ENCODE data around the gene CXCL10.

The CXCL10 gene

DNA sequence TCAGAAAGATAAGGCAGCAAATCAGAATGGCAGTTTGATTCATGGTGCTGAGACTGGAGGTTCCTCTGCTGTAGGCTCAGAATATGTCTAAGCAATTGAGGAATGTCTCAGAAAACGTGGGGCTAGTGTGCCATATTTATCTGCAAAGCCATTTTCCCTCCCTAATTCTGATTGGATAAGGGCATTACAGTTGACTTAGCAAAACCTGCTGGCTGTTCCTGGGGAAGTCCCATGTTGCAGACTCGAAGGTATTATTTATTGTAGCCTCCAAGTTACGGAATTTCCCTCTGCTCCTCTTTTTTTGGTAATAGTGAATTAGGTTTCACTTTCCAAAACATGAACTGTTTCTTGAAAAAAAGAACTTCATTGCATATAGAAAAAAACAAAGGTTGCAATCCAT lies at the start of gene CXCL10:
CXCL10 (minus strand) TSS at position 109 of the 400 bp plus-strand sequence; CDS start at position 43, 66 bp downstream.
- Histone ChIP-seq H3K4me3 (ENCODE audit: low read depth in 1 of 2, low read length in 2 of 2) (no peak within 1 kb of the TSS), H3K9me3 (ENCODE audit: control insufficient read depth in 1 of 2, low read length in 2 of 2) (no peaks in the 10 kb centered on the region), H3K27ac (ENCODE audit: low read length) (no peak within 1 kb of the TSS)

DNA sequence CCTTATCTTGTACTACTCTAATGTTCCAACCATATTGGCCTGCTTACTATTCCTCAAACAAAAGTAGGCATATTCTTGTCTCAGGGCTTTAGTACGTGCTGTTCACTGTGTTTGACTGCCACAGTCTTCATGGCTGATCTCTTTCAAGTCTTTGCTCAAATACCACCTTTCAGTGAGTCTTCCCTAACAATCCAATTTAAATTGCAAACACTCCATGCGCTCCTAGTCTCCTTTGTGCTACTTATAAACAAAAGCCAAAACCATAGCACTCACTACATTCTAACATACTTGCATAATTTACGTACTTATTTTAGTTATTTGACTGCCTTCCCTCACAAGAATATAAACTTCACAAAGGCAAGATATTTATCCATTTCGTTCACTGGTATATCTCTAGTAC lies 49.5 kb upstream of the CXCL10 start:
- Histone ChIP-seq H3K27me3 (ENCODE audit: low read depth, low read length) (no peaks in the 10 kb centered on the region), H3K4me1 (ENCODE audit: control insufficient read depth in 1 of 2, insufficient read depth in 2 of 2, low read length in 2 of 2) (no peaks in the 10 kb centered on the region), H3K9me3 (ENCODE audit: control insufficient read depth in 1 of 2, low read length in 2 of 2) (no peaks in the 10 kb centered on the region), H3K4me3 (ENCODE audit: low read depth in 1 of 2, low read length in 2 of 2) (no peak overlapping the region), H3K27ac (ENCODE audit: low read length) (no peak overlapping the region), H3K36me3 (ENCODE audit: control insufficient read depth in 1 of 2, insufficient read depth in 2 of 2, low read length in 2 of 2) (no peaks in the 10 kb centered on the region)

More for the DNA sequence above, at the start of gene CXCL10:
- H3K27me3 ChIP-seq (ENCODE audit: low read depth, low read length): no peaks in the 10 kb centered on the region
- H3K36me3 ChIP-seq (ENCODE audit: control insufficient read depth in 1 of 2, insufficient read depth in 2 of 2, low read length in 2 of 2): no peaks in the 10 kb centered on the region
- peaks cover 0 to 5% of the 10 kb centered on the region in 2 donors for H3K4me1 ChIP-seq (ENCODE audit: control insufficient read depth in 1 of 2, insufficient read depth in 2 of 2, low read length in 2 of 2)

DNA sequence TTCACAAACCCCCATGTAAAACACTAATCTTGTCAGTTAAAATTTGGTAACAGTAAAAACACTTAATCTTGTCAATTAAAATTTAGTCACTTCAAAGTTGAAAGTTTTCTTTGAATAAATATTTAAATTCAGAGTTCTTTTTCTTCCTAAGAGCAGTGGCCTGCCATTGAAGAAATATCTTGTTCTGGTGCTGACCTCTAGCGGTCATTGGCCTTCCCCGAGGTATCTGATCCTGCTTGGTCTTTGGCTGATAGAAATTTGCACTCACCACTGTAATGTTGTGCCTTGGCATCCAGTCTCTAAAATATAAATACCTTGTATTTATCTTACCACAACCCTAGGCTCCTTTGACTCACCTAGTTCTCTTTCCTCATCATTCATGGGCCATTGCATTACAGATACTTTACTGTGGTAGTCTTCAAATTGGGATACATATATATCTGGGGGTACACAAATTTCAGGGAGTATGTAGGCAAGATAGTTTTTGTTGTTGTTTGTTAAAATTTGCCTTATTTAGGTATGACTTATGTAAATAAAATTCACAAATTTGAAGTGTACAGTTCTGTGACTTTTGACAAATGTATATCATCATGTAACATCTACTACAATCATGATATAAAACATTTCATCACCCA lies 44.5 kb upstream of the CXCL10 start:
- no peak overlapping the region for H3K4me3 ChIP-seq (ENCODE audit: low read depth in 1 of 2, low read length in 2 of 2)
- H3K36me3 ChIP-seq (ENCODE audit: control insufficient read depth in 1 of 2, insufficient read depth in 2 of 2, low read length in 2 of 2): no peaks in the 10 kb centered on the region
- H3K27ac ChIP-seq (ENCODE audit: low read length): no peak overlapping the region
- H3K9me3 ChIP-seq (ENCODE audit: control insufficient read depth in 1 of 2, low read length in 2 of 2): no peaks in the 10 kb centered on the region
- no peaks in the 10 kb centered on the region for H3K27me3 ChIP-seq (ENCODE audit: low read depth, low read length)
- H3K4me1 ChIP-seq (ENCODE audit: control insufficient read depth in 1 of 2, insufficient read depth in 2 of 2, low read length in 2 of 2): no peaks in the 10 kb centered on the region

DNA sequence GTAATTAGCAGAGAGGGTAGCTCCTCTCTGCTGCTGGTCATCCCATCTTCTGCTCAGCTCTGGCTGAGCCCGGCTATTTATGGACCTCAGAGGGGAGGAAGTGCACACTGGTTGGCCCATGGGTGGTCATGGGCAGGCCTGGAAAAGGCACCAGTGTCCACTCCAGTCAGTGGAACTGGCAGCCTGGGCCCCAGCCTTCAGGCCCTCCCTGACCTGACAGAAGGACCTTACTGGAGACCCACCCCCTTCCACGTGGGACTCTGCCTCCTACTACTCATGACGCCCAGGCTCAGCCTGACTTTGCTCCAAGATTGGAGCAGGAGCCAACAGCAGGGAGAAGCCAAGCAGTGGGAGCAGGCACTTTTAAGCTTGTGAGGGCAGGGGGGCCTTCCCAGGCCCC lies 43.2 kb upstream of the CXCL10 start:
- Histone ChIP-seq H3K4me1 (ENCODE audit: control insufficient read depth in 1 of 2, insufficient read depth in 2 of 2, low read length in 2 of 2) (no peaks in the 10 kb centered on the region), H3K36me3 (ENCODE audit: control insufficient read depth in 1 of 2, insufficient read depth in 2 of 2, low read length in 2 of 2) (no peaks in the 10 kb centered on the region), H3K27ac (ENCODE audit: low read length) (no peak overlapping the region), H3K4me3 (ENCODE audit: low read depth in 1 of 2, low read length in 2 of 2) (no peak overlapping the region), H3K9me3 (ENCODE audit: control insufficient read depth in 1 of 2, low read length in 2 of 2) (no peaks in the 10 kb centered on the region), H3K27me3 (ENCODE audit: low read depth, low read length) (no peaks in the 10 kb centered on the region)

DNA sequence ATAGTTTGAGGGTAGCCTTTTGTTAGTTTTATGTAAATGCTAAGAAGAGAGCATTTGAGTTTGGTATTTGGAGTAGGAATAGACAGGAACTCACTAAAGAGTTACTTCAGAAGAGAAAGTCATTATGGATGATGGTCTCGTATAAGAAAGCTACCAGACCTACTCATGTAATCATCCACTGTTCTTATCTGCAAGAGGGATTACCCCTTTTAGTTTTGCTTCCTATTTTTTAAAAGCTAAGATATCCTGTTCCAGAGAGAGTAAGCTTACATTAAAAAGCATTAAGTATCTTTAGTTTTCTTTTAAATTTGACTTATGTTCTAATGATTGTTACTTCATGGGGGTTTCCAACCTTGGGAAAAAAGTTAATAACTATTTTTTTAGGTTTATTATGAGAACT lies 38.7 kb upstream of the CXCL10 start:
- Histone ChIP-seq H3K4me3 (ENCODE audit: low read depth in 1 of 2, low read length in 2 of 2) (no peak overlapping the region), H3K9me3 (ENCODE audit: control insufficient read depth in 1 of 2, low read length in 2 of 2) (no peaks in the 10 kb centered on the region), H3K27ac (ENCODE audit: low read length) (no peak overlapping the region), H3K36me3 (ENCODE audit: control insufficient read depth in 1 of 2, insufficient read depth in 2 of 2, low read length in 2 of 2) (no peaks in the 10 kb centered on the region), H3K4me1 (ENCODE audit: control insufficient read depth in 1 of 2, insufficient read depth in 2 of 2, low read length in 2 of 2) (no peaks in the 10 kb centered on the region), H3K27me3 (ENCODE audit: low read depth, low read length) (no peaks in the 10 kb centered on the region)

DNA sequence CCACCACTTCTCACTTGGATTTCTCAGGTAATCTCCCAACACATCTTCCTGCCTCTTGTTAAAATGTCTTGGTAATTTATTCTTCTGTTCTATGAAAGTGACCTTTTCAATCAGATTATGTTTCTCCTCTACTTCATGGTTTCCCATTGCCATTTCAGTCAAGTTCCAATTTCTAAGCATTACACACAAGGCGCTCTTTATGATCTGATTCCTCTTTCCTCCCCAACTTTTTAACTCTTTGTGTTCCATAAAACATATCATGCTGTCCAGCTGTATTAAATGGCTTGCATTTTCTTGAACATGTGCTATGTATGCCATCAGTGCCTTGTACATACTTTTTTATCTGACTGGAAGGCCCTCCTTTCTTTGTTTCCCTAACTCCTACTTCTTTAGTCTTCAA lies 38.1 kb upstream of the CXCL10 start:
- no peaks in the 10 kb centered on the region for H3K9me3 ChIP-seq (ENCODE audit: control insufficient read depth in 1 of 2, low read length in 2 of 2)
- no peaks in the 10 kb centered on the region for H3K27me3 ChIP-seq (ENCODE audit: low read depth, low read length)
- no peak overlapping the region for H3K4me3 ChIP-seq (ENCODE audit: low read depth in 1 of 2, low read length in 2 of 2)
- no peaks in the 10 kb centered on the region for H3K4me1 ChIP-seq (ENCODE audit: control insufficient read depth in 1 of 2, insufficient read depth in 2 of 2, low read length in 2 of 2)
- H3K36me3 ChIP-seq (ENCODE audit: control insufficient read depth in 1 of 2, insufficient read depth in 2 of 2, low read length in 2 of 2): no peaks in the 10 kb centered on the region
- H3K27ac ChIP-seq (ENCODE audit: low read length): no peak overlapping the region

DNA sequence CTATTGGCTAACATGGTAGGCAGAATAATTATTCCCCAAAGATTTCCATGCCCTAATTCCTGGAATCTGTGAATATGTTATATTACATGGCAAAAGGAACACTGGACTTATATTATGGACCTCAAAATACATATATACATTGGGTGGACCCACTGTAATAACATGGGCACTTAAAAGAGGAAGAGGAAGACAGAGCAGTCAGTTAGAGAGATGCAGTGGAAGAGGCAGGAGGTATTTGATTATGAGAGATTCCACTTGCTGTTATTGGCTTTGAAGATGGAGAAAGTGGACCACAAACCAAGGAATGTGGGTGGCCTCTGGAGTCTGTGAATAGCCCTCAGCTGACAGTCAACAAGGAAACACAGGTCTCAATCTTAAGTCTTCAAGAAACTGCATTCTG lies 37.2 kb upstream of the CXCL10 start:
- Histone ChIP-seq H3K4me1 (ENCODE audit: control insufficient read depth in 1 of 2, insufficient read depth in 2 of 2, low read length in 2 of 2) (no peaks in the 10 kb centered on the region), H3K27me3 (ENCODE audit: low read depth, low read length) (no peaks in the 10 kb centered on the region), H3K9me3 (ENCODE audit: control insufficient read depth in 1 of 2, low read length in 2 of 2) (no peaks in the 10 kb centered on the region), H3K4me3 (ENCODE audit: low read depth in 1 of 2, low read length in 2 of 2) (no peak overlapping the region), H3K27ac (ENCODE audit: low read length) (no peak overlapping the region), H3K36me3 (ENCODE audit: control insufficient read depth in 1 of 2, insufficient read depth in 2 of 2, low read length in 2 of 2) (no peaks in the 10 kb centered on the region)

DNA sequence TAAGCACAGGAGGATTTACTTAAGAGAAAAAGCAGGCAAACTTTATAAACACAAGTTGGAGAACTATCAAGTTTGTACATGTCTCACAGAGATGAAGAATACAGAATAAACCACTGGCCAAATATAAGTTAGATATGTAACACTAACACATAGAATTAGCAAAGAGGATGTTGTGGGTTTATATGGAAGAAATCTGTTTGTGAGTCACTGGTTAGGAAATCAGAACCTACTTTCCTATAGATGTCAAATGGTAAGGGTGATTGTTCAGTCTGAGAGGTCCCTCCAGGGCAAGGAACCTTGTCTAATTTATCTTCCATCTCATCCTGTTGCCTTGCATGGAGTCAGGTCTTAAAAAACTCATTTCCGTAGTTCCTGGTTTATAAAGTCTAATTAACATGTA lies 36.5 kb upstream of the CXCL10 start:
- no peak overlapping the region for H3K4me3 ChIP-seq (ENCODE audit: low read depth in 1 of 2, low read length in 2 of 2)
- H3K9me3 ChIP-seq (ENCODE audit: control insufficient read depth in 1 of 2, low read length in 2 of 2): no peaks in the 10 kb centered on the region
- no peaks in the 10 kb centered on the region for H3K4me1 ChIP-seq (ENCODE audit: control insufficient read depth in 1 of 2, insufficient read depth in 2 of 2, low read length in 2 of 2)
- no peak overlapping the region for H3K27ac ChIP-seq (ENCODE audit: low read length)
- H3K36me3 ChIP-seq (ENCODE audit: control insufficient read depth in 1 of 2, insufficient read depth in 2 of 2, low read length in 2 of 2): no peaks in the 10 kb centered on the region
- H3K27me3 ChIP-seq (ENCODE audit: low read depth, low read length): no peaks in the 10 kb centered on the region

DNA sequence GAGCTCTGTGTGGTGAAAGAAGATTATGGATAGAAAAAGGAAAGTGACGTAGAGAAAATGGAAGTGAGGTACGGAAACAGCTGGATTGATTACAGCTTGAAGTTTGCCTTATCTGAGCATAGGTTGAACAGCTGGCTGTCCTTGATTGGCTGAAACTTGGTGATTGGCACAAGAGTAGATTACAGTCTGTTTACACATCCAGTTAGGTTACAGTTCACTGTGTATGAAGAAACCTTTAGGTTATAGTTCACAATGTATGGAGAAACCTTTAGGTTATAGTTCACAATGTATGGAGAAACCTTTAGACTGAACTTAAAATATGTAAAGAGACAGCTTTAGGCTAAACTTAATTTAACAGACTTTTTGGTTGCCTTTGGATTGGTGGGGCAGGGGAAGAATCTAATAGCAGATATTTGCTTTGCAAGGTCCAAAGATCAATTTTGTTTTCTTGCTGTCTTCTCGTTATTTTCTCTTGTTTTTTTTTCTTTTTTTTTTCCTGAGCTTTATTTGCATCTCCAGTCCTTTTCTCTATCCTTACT lies 35.7 kb upstream of the CXCL10 start:
- H3K4me3 ChIP-seq (ENCODE audit: low read depth in 1 of 2, low read length in 2 of 2): no peak overlapping the region
- no peak overlapping the region for H3K27ac ChIP-seq (ENCODE audit: low read length)
- no peaks in the 10 kb centered on the region for H3K36me3 ChIP-seq (ENCODE audit: control insufficient read depth in 1 of 2, insufficient read depth in 2 of 2, low read length in 2 of 2)
- H3K27me3 ChIP-seq (ENCODE audit: low read depth, low read length): no peaks in the 10 kb centered on the region
- no peaks in the 10 kb centered on the region for H3K4me1 ChIP-seq (ENCODE audit: control insufficient read depth in 1 of 2, insufficient read depth in 2 of 2, low read length in 2 of 2)
- no peaks in the 10 kb centered on the region for H3K9me3 ChIP-seq (ENCODE audit: control insufficient read depth in 1 of 2, low read length in 2 of 2)

DNA sequence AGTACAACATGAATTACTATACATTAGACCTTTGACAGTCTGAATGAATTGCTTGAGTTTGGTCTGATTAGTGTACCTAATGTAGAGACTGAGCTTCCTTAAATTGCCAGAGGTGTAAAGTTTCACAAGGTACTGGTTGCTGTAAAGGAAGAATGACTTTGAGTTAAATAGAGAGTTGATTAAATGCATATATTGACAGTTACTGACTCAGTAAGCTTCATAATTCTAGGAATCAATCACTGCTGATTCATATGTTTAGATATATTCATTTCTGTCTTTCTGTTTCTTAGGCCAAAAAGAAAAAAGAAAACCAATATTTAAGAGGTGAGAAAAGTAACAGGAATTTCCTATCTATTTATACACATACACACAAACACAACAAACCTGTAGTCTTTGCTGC lies 35.0 kb upstream of the CXCL10 start:
- Histone ChIP-seq H3K4me3 (ENCODE audit: low read depth in 1 of 2, low read length in 2 of 2) (no peak overlapping the region), H3K27me3 (ENCODE audit: low read depth, low read length) (no peaks in the 10 kb centered on the region), H3K27ac (ENCODE audit: low read length) (no peak overlapping the region)

DNA sequence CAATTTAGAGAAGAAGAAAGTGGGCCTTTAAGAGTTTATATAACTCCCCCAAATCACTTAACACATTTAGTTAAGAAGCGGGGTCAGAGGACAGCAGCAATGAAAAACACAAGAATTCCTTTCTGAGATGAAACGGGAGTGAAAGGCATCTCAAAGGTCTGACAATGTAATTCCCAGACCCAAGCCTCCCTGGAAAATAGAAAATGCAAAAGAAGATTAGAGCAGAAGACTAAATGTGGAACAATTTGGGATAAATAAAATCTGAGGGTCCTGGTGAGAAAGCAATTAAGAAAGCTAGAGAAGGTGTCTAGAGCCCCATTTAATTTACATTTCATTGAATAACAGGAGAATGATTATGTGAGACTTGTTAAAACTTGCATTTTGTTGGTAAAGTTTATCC lies 32.1 kb upstream of the CXCL10 start:
- Histone ChIP-seq H3K27me3 (ENCODE audit: low read depth, low read length) (no peaks in the 10 kb centered on the region), H3K27ac (ENCODE audit: low read length) (no peak overlapping the region), H3K4me1 (ENCODE audit: control insufficient read depth in 1 of 2, insufficient read depth in 2 of 2, low read length in 2 of 2) (no peaks in the 10 kb centered on the region), H3K36me3 (ENCODE audit: control insufficient read depth in 1 of 2, insufficient read depth in 2 of 2, low read length in 2 of 2) (no peaks in the 10 kb centered on the region), H3K4me3 (ENCODE audit: low read depth in 1 of 2, low read length in 2 of 2) (no peak overlapping the region), H3K9me3 (ENCODE audit: control insufficient read depth in 1 of 2, low read length in 2 of 2) (no peaks in the 10 kb centered on the region)

More for the DNA sequence above, 35.0 kb upstream of the CXCL10 start:
- Histone ChIP-seq H3K36me3 (ENCODE audit: control insufficient read depth in 1 of 2, insufficient read depth in 2 of 2, low read length in 2 of 2) (no peaks in the 10 kb centered on the region), H3K4me1 (ENCODE audit: control insufficient read depth in 1 of 2, insufficient read depth in 2 of 2, low read length in 2 of 2) (no peaks in the 10 kb centered on the region), H3K9me3 (ENCODE audit: control insufficient read depth in 1 of 2, low read length in 2 of 2) (no peaks in the 10 kb centered on the region)

DNA sequence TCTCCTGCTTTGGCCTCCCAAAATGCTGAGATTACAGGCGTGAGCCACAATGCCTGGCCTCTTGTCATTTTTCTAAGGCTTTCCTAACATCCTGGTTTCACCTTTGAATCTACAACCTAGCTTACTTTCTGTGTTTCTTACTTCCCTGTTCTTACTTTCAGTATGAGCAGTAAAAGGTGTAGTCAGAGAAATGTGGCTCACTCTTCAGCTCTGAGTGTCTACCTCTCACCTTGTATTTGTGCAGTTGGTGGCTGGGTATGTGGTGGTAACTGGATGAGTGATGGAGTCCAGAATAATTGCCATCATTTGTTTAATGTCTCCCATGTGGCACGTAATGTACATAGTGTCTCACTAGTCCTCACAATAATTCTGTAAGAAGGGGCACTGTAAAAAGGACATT lies 31.7 kb upstream of the CXCL10 start:
- H3K4me1 ChIP-seq (ENCODE audit: control insufficient read depth in 1 of 2, insufficient read depth in 2 of 2, low read length in 2 of 2): no peaks in the 10 kb centered on the region
- H3K27me3 ChIP-seq (ENCODE audit: low read depth, low read length): no peaks in the 10 kb centered on the region
- no peak overlapping the region for H3K4me3 ChIP-seq (ENCODE audit: low read depth in 1 of 2, low read length in 2 of 2)
- H3K36me3 ChIP-seq (ENCODE audit: control insufficient read depth in 1 of 2, insufficient read depth in 2 of 2, low read length in 2 of 2): no peaks in the 10 kb centered on the region
- H3K9me3 ChIP-seq (ENCODE audit: control insufficient read depth in 1 of 2, low read length in 2 of 2): no peaks in the 10 kb centered on the region
- no peak overlapping the region for H3K27ac ChIP-seq (ENCODE audit: low read length)
